GM21367 (cell line): ENCODE data around the gene FBLN1.

ENCODE experiments used
- ATAC-seq: cut with Tn5 transposase; IDR thresholded peaks from one replicate; pipeline ENCODE4 v1.9.1; 2021; ENCODE audit not compliant: unreplicated experiment

FBLN1 gene

DNA sequence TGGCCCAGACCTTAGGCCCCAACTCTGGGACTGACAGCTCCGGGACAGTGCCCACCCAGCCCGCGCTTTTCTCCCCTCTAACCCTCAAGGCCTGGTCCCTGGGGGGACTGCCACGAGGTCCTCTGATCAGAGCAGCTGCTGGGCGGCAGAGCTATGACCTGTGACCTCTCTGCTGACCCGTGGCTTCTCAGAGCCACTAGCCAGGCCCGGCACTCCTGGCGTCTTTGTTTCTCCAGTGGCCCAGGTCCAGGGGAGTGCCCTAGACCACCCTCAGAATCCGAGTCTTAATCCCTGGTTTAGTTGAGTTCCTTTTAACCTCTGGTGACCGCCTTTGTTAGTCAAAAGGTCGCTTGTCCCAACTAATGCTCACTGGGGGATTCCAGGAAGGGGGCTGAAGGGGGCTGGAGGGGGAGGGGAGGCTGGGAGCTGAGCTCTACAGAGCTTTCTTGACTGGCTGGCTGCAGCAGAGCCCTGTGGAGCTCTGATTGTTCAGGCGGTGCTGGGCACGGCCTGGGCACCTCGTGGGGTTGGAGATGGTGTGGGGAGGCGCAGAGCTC lies 1.2 kb downstream of the FBLN1 start:
- ATAC-seq = no peak

GRCh38 chr22:45504373-45505341 lies 2.0 kb downstream of the FBLN1 start:
- ATAC-seq = no peak

DNA sequence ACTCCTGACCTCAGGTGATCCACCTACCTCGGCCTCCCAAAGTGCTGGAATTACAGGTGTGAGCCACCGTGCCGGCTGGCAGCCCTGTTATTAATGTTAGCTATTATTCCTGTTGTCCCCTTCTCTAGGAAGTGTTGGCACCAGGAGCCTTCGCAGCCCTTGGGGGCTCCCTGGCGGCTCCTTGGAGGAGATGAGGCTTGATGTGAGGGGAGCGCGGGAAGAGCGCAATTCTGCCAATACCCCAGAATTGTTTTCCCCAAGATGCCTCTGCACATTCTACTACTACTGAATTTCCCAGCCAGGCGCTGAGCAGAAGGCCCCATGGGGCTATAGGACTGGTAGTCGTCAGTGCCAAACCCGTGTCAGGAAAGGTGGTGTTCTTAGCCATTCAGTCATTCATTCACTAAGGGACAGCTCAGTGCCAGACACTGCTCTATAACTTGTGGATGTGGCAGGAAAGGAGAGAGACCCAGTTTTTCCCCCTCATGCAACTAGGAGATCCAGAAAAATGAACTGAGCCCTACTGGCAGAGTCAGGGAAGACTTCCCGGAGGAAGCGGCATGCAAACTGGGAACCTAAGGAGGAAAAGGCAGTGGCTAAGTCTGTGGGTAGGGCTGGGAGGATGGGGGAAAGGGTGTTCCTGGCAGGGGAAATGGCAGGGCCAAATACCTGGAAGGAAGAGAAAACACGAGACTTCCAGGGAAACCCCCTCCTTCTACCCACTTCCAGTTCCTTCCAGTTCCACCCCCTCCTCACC lies 3.5 kb downstream of the FBLN1 start:
- no peak for ATAC-seq

GRCh38 chr22:45506816-45507360 lies 4.2 kb downstream of the FBLN1 start:
- no peak for ATAC-seq

DNA sequence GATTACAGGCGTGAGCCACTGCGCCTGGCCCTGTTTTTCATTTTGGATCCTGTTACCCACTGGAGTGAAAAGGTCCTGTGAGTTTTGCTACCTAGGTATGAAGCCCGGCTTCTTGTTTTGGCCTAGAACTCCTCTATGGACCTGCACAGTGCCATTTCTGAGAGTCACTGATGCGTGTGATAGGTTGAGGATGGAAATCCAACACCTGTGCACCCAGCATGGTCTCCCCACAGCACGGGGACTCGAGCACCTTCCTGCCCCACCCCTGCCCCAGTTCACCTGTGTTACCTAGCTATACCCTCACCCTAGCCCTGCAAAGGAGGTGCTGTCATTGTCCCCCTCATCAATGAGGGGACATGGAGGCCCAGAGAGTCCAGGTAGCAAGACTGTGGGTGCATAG lies 5.1 kb downstream of the FBLN1 start:
- no peak for ATAC-seq

- no peak for ATAC-seq
Measured at GRCh38 chr22:45508814-45509213, 6.1 kb downstream of the FBLN1 start.

- no peak for ATAC-seq
Measured at GRCh38 chr22:45510376-45511232, 7.9 kb downstream of the FBLN1 start.

- no peak for ATAC-seq
Measured at GRCh38 chr22:45511847-45512261, 9.2 kb downstream of the FBLN1 start.

DNA sequence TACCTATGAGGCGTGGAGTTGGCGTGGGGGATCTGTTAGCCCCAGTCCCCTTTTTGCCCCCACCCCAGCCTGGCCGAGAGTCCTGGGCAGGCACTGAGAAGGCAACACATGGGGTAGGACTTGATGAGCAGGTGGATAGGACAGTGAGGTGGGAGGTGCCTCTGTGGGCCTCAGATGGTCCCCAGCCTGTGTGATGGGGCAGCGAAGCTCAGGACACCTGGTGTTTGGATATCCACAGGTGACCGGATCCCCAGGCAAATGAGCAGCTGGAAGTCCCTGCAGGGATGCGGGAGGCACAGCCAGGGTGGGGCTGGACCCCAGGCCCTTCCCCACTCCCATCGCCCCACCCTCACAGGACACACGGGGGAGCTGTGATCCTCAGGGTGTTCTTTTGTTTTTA lies 9.7 kb downstream of the FBLN1 start:
- no peak for ATAC-seq

GRCh38 chr22:45515676-45516075 lies 13.0 kb downstream of the FBLN1 start:
- no peak for ATAC-seq

DNA sequence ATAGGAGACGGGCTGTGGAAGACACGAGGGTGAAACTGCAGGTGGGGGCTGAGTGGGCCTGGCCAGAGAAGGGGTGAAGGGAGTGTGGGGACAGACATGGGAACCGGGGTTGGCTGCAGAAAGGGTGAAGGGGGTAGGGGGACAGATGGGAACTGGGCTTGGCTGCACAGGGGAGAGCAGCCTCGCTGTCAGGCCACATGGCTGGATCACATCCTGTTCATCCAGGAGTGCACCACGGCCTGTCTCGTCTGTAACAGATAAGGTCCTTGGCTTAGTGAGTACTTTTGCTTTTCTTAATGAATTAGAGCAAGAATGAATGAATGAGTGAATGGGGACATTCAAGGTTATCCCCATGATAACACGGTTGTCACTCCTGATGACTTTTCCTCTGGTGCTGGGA lies 13.5 kb downstream of the FBLN1 start:
- no peak for ATAC-seq

- no peak for ATAC-seq
Measured at GRCh38 chr22:45516923-45517675, 14.4 kb downstream of the FBLN1 start.

DNA sequence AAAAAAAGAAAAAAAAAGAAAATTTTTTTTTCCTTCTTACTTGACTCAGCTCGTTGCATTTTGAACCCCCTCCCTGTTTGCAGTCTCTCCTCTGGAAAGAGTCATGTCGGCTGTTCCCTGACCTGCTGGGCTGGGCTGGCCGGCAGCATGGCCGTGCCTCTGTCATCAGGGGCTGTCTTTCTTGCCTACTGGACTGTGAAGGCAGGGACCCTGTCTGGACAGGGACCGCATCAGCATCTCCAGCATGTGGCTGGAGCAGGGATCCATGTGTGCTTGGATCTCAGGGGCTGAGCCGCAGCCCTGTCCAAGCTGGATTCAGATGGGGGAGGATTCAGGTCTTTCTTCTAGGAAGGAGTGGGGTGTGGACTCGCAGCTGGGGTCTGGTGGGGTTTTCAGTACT lies 15.5 kb downstream of the FBLN1 start:
- no peak for ATAC-seq

GRCh38 chr22:45518580-45518991 lies 15.9 kb downstream of the FBLN1 start:
- no peak for ATAC-seq

DNA sequence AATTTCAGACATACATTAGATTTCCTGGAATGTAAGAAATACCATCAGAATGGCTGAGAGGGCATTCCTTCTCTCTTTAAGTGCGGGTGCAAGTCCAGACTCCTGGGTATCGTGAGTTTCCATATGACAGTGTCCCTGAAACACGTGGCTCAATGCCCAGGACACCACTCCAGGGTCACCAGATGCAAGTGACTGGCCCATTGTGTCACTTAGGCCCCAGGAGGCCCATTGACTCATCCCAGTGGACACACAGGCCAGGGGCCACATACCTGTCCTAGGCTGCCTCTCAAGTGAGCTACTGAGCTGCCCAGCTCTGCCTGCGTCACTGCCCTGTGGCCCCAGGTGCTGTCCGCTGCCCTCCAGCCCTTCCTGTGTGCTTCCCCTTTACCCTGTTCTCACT lies 18.5 kb downstream of the FBLN1 start:
- no peak for ATAC-seq

DNA sequence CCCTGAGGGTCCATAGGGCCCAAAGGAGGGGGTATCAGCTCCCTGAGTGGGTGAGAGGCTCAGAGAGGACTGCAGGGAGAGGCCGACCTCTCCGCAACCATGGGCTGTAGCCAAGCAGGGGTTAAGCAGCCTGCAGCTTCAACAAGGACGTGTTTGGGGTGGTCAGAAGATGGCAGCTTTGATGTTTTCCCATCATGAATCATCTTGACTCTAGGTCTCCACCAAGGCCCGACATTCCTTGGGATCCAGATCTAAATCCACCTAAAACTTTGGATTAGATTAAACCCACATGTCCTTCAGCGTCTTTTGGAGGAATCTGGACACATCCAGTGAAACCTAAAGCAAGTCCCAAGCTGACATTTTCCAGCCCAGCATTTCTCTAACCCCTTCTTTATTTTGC lies 19.8 kb downstream of the FBLN1 start:
- ATAC-seq = no peak

DNA sequence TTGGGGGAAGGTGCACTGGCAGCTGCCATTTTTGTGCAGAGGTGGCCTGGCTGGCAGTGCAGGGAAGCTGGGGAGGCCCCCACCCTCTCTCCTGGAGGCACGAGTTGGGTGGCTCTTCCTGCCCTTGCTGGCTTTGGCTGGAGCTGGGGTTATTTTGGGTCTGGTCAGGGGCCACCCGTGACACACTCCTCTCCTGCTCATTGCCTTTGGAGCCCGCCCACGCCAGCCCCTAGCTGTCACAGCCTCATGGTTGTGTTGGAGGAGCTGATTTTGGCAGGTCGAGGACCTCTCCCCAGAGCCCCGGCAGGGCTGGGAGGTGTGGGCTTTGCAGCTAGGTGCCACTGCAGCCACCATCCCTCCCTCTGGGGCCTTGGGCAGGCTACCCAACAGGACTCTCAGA lies 21.5 kb downstream of the FBLN1 start:
- no peak for ATAC-seq

DNA sequence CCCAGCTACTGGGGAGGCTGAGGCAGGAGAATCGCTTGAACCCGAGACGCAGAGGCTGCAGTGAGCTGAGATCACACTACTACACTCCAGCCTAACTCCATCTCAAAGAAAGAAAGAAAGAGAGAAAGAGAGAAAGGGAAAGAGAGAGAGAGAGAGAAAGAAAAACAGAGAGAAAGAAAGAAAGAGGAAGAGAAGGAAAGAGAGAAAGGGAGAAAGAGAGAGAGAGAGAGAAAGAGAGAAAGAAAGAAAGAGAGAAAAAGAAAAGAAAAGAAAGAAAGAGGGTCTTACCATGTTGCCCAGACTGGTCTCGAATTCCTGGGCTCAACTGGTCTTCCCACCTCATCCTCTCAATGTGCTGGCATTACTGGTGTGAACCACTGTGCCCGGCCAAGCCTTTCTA lies 22.3 kb downstream of the FBLN1 start:
- ATAC-seq = no peak

- no peak for ATAC-seq
Measured at GRCh38 chr22:45525480-45525879, 22.8 kb downstream of the FBLN1 start.

DNA sequence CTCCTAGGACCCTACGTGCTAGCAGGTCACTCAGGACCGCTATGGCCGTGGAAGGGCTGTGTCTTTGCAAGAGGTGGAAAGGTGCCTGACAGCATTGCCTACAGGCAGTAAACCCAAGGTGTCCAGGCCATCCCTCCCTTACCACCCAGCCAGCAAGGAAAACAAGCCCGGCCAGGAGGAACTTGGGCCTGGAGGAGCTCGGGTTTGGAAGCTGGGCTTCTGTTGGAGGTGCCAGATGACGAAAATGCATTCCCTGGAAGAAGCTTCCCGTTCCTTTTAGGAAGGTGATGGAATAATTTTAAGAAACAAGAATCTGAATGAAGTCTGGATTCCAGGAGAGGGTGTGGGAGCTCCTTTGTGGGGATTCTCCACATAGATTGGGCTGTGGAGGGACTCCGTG lies 23.6 kb downstream of the FBLN1 start:
- ATAC-seq = no peak
